ENCODE data around the gene NRCAM. TPM values are rescaled to one million over a fixed set of nuclear protein-coding genes. Genes with fewer than 3 reads are reported as not detected.

NRCAM gene
- total and polyA plus RNA-seq, 2 of the 8 experiments (the other 6 are each of a cell fraction or from before 2014, with no cell fraction given) = 2.7 to 3.8 TPM

GRCh38 chr7:108249453-108249852 lies 206.8 kb downstream of the NRCAM start (continued):
- TF ChIP-seq CTCF (IDR thresholded peaks at IDR 0.05; ENCODE audit: control extremely low read depth in 1 of 3, insufficient read depth in 1 of 3, low read depth in 1 of 3, low read length in 3 of 3) = no peak

Measured in H1 (cell line).